NT2/D1 (cell line): ENCODE measurements around the gene GABBR2.

ENCODE experiments used
- SUZ12 ChIP-seq: IDR thresholded peaks from 2 replicates; pipeline ENCODE4 v1.6.1; 2011; ENCODE audit not compliant: insufficient read length, insufficient read depth; ENCODE audit errors: extremely low read depth
- YY1 ChIP-seq: IDR thresholded peaks from 2 replicates; pipeline ENCODE4 v1.6.1; 2011; ENCODE audit not compliant: insufficient read length, insufficient read depth

- TF ChIP-seq YY1 (no peak), SUZ12 (no peak)
Observed at GRCh38 chr9:98738741-98739140, 30.0 kb upstream of the GABBR2 start.
